GM18870 (cell line): ENCODE data around the gene PXMP4.

Experiments used
- ATAC-seq: cut with Tn5 transposase; IDR thresholded peaks from one replicate; pipeline ENCODE4 v1.9.1; 2021; ENCODE audit warnings: moderate library complexity; ENCODE audit not compliant: unreplicated experiment

Gene PXMP4

DNA sequence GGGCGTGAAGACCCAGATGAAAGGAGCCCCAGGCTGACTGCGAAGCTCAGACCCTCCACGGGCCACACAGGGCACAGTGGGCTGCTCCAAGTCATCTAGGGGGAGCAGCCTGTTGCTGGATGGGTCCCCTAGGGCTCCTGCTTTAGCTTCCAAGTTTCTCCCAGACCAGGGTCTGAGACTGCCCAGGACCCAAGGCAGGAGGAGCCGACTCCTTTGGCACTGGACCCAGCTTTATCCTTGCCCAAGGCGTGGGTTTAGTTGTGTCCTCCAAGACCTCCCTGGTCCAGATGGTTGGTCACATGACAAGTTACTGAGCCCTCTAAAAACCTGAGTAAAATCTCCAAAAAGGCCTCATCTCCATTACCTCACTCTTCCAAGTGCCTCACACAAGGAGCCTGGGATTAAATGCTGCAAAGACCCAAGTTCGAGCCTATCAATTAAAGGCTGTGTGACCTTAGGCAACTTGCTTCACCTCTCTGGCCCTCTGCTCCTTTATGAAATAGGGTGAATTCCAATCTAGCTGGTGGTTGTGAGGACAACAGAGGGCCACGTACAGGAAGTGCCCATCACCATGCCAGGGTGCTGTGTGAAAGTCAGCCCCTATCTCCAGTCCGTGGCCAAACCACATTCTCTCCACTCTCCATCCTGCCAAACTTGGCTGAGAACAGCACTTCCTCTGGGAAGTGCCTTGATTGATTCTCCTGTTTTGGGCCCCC lies 48.4 kb downstream of the PXMP4 start:
- ATAC-seq = no peak

DNA sequence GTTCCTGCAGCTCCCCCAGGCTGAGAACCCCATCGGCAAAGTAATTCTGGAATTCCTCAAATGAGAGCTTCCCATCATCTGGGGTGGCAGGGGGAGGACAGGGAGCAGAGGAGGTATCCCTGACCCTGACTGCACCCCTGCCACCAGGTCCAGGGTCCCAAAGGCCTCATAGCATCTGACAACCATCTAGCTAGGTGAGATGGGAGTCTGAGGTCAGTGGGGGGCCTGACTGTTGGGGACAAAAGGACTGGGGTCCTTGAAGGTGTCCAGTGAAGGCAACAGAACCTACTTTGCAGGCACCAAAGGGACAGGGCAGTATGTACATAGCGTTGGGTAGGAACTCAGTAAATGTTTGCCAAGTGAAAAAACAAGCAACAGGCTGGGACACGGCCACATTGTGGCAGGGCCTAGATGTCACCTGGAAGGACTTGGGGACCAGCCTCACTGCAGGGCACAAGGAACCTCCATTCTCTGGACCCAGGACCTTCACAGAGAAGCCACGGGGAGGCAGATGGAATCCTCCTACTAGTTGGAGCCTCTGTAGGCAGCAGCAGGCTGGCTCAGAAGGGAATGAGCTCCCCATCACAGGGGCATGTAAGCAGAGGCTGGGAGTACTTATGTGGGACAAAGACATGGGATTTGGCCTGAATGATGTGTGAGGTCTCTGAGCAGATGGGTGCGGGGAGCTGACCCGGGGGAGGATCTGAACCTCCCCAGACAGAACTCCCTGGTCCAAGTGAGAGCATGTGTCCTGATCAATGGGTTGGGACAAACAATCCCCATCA lies 49.2 kb downstream of the PXMP4 start:
- no peak for ATAC-seq

DNA sequence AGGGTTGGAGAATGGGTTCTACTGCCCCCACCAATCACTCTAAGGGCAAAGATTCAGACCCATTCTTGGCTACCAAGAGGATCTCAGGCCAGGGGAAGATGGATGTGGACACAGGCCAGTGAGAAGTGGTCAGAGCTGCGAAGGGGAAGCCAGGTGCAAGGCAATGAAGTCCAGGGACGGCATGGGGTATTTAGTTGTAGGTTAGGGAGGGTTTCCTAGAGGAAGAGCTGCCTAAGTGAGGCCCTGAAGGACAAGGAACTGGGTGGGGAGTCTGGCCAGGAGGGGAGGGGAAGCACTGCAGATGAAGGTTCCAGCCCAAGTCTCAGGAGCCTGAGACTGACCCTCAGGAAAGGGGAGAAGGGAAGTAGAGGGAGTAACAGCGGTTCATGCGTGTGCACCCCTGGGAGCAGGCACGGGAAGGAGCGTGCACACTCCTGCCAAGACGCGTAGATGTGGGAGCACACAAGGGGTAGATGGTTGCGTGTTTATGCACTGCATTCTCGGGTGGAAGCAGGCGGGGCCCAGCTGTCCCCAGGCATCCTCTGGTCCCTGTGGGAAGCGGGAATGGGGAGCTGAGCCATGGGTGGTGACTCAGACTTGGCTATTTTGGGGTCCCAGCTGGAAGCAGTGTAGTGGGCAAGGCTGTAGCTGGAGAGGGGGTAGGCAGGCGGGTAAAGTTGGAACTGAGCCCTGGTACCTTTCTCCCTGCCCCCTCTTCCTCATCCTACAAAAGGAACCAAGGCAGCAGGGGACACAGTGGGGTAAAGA lies 50.1 kb downstream of the PXMP4 start:
- no peak for ATAC-seq

DNA sequence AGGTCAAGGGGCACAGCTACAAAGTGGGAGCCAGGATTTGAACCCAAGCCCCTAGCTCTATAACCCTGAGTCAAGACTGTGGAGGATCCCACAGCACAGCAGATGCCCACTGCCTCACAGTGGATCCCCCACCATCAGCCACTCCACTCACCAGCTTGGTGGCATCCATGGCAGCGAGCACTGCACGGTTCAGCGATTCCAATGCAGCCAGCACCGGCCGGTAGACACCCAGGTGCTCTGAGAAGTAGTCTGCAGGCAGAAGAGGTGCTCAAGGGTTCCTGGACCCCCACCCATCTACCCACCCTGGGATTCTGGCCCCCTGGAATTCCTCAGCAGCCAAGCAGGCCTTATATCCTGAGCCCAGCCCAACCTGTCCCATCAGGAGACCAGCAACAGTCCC lies 50.9 kb downstream of the PXMP4 start:
- no peak for ATAC-seq

DNA sequence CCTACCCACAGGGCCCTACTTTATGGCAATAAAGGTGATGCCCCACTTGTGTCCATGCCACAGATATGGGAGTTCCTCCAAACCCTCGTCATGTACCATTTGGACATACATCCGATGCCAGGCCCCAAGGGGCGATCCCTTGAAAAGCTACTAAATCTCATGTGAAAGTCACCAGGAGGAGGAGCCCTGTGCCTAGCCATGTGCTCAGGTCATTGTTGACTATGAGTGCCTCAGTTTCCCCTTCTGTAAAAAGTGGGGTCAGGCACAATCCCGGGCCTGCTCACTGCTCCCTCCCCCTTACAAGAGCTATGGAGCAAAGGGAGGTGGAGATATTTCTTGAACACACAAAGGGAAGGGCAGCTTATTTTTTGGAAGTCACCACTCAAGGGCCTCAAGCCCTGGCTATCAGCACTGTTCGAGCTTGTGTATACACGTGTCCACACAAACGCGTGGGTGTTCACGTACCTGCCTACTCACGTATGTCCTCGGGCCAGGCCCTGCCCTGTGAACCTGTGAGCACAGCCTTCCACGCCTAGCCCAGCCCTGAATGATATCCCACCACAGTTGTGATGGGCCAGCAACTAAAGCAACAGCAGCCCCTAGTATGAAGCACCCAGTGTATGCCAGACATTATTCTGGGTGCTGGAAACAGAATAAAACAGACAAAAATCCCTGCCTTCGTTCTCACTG lies 51.5 kb downstream of the PXMP4 start:
- ATAC-seq = no peak

DNA sequence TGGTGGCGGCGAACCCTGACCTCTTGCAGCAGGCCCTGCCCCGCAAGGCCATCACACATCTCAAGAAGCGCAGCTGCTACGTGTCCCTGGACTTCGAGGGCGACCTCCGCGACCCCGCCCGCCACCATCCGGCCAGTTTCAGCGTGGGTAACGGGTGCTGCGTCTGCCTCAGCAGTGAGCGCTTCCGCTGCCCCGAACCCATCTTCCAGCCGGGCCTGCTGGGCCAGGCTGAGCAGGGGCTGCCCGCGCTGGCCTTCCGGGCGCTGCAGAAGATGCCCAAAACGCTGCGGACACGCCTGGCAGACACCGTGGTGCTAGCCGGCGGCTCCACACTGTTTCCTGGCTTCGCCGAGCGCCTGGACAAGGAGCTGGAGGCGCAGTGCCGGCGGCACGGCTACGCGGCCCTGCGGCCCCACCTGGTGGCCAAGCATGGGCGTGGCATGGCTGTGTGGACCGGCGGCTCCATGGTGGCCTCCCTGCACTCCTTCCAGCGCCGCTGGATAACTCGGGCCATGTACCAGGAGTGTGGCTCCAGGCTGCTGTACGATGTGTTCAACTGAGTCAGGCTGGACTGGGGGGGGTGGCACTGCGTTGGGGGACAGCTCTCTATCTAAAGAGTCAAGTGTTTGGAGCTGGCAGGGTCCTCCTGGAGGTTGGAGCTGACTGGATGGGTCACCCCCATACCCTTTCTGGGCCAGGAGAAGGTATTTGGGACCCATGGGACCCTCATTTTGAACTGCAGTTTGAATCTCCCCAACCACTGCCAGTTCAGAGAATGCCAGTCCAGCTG lies 52.2 kb downstream of the PXMP4 start:
- no peak for ATAC-seq

DNA sequence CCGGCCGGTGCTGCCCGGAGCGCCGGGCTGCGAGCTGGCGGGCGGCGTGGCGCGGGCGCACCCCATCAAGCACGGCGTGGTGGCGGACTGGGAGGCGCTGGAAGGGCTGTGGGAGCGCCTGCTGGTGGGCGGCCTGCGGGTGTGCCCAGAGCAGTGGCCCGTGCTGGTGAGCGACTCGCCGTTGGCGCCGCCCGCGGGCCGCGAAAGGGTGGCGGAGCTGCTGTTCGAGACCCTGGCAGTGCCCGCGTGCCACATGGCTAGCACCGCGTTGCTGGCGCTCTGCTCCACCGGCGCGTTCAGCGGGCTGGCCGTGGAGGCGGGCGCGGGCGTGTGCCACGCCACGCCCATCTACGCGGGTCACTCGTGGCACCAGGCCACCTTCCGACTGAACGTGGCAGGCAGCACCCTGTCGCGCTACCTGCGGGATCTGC lies 52.9 kb downstream of the PXMP4 start:
- no peak for ATAC-seq

DNA sequence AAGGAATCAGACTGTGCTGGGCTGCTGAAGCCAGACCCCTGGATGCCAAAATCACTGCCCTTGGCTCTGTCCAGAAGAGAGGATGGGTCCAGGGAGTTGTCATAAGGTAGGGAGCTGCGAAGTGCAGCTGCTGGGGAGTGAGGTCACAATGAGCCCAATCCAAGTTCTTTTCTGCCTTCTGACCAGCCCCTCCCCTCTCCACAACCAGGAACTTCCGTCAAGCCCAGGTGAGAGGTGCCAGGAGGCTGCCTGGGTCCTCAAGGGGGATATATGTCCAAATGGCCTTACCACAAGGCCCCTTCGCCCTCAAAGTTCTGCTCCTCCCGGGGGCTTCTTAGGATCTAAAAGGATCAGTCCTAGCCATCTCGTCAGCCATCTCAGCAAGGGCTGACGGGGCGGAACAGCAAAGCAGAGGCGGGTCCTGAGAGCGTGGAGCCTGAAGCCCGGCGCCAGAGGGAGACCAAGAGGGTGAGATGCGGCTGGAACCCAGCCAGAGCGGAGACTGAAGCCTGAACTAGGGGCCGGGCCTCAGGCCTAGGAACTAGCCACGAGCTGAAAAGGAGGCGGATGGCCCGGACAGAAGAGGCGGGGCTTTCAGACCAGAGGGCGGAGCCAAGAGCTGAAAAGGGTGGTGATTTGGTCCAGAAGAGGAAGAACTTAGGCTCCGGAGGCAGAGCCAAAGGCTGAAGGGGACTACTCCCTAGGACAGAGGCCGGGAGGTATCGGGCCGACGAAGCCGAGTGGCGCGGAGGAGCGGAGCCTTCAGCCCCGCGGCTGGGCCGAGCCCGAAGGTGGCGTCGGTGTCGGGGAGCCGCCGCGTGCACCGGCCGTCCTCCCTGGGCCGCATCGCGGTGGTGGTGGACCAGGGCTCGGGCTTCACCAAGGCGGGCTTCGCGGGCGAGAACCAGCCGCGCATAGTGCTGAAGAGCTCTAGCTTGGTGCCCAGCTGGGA lies 53.5 kb downstream of the PXMP4 start, which contains the start of gene ACTL10:
Gene ACTL10 (plus strand): TSS at position 651 of the 952 bp plus-strand sequence. CDS start 555 bp downstream, outside the sequence.
- ATAC-seq = peak; percentile 74

DNA sequence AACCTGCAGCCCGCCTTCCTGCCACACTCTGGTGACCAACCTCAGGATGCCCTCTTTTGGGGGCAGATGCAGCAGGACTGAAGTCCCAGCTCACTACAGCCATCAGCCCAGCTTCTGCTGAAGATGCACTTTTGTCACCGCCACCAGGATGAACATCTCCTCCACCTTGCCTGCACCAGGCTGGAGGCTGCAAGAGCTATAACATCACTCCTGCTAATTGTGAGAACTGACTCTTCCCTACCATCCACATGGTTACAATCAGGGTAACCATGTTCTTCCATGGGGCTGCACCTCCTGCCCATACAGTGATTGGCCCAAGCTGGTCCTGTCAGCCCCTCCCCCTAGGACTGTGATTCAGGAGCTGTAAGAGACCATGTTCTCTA lies 55.4 kb downstream of the PXMP4 start:
- ATAC-seq = no peak

DNA sequence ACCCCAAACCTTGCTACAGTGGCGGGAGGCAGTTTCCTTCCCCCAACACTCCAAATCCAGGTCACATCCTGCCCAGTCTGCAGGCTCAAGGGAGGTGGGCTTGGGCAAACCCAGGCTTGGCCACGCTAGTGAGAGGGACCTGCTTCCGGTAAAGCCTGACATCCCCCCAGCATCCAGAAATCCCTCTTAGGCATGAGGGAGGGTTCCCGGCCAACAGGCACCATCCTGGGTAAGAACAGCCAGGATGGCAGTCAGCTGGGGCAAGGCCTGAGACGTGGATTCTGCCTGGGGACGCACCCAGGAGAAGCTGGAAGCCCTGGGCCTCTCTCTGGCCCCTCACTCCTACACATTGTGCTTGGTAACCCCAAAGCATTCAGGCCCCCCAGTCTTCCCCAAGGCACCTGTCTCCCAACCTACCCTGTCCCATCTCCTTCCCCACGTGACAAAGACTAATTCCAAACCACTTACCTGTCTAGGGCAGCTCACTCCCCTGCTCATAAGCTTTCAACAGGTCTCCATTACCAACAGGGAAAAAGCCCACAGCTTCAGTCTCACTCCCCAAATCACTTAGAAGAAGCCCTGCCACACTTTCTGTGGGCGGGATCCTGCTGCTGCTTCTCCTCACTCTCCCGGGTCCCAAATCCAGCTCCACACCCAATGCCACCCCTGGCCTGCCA lies 55.9 kb downstream of the PXMP4 start:
- no peak for ATAC-seq

DNA sequence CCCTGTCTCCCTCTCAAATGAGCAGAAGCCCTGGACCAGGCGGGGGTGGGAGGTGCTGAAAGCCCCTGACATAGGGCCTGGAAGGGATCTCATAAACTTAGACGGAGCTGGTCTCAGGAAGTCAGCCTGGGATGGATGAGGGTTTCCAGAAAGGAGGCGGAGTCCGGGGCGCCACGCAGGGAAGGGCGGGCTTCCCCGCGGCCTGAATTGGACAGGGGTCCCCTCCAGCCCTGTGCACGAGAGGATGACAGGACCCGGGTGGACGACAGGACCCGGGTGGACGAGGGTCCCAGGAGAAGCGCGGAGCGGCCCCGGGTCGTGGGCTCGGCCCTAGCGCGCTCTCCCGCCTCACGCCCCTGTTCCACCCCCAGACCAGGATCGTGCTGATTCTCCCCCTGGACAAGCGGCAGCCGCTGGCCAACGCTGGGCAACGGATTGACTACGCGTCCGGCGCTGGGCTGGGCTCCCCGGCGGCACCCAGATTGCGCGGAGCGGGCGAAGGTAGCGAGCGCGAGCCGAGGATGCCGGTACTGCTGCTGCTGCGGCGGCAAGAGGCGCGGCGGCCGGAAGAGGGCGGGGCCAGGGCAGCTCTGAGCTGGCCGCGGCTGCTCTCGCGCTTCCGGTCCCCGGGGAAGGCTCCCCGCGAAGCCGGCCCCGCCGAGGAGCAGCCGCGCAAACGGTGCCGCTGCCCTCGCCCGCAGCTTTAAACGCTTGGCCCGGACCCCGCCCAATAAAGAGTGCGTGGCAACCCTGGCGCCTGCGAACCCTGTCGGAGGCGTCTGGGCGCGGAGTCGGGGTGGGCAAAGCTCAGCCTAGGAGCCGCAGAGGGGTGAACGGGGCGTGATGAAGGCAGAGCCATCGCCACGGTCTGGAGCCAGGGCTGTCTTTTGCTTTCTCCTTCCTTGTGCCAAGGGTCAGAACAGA lies 56.7 kb downstream of the PXMP4 start:
- no peak for ATAC-seq

DNA sequence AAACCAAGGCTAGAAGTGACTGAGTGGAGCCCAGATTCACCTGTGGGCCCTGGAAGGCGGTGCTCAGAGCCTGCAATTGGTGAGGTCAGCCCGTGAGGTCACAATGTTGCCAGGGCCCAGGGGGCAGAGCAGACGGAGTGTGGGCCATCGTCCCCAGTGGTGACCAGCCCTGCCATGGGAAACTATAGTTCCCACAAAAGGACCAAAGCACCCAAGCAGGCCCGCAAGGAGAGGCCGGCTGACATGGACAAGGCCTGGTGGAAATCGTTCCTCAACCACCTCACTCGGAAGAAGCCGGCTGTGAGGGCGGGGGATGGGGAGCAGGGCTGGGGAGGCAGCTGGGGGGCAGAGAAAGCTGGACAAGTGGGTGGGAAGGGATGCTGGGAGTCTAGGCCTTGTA lies 57.9 kb downstream of the PXMP4 start, which contains the start of gene C20orf144:
Gene C20orf144 (plus strand): TSS at position 156 of the 400 bp plus-strand sequence. CDS start 19 bp downstream, at position 175.
- ATAC-seq = no peak

DNA sequence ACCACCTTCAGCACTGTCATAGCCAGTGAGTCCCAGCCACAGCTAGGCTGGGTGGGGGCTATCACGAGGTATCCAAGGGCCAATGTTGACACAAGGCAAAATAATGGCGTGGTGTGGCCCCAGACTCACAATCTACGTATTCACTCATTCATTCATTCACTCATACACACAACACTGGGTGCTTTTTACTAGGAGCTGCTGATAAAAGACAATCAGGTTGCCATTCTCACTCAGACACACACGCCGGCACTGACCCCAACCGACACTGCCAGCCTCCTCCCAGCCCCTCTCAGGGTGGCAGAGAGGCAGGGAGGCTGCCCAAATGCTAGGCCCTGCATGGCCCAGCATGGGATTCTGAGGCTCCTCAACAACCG lies 59.4 kb downstream of the PXMP4 start:
- ATAC-seq = no peak

DNA sequence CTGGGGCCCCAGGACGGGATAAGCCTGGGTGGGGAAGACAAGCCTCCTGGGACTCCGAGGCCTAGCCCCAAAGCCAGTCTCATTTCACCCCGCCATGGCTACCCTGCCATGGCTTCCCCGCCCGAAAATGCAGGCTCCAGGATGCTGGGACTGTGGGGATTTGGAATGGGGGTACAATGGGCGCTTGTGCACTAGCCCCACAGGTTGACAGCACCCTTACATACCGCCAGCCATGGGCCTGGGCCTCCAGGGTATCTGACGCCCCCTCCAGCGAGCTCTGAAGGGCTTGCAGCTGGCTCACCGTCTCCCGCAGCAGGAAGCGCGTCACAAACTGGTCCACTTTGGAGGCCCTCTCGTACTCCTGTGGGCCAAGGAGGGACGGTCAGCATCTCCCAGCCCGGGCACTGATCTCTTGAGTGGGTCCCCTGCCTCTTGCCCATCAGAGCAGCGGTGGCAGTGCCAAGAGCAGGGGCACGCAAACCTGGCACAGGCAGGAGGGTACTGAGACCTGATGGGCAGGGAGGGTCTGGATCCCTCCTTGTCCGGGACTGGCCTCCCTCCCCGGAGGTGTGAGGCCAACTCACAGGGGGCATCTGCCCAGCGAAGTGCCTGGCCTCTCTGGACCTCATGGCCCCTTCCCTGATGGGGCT lies 60.0 kb downstream of the PXMP4 start:
- ATAC-seq = no peak

DNA sequence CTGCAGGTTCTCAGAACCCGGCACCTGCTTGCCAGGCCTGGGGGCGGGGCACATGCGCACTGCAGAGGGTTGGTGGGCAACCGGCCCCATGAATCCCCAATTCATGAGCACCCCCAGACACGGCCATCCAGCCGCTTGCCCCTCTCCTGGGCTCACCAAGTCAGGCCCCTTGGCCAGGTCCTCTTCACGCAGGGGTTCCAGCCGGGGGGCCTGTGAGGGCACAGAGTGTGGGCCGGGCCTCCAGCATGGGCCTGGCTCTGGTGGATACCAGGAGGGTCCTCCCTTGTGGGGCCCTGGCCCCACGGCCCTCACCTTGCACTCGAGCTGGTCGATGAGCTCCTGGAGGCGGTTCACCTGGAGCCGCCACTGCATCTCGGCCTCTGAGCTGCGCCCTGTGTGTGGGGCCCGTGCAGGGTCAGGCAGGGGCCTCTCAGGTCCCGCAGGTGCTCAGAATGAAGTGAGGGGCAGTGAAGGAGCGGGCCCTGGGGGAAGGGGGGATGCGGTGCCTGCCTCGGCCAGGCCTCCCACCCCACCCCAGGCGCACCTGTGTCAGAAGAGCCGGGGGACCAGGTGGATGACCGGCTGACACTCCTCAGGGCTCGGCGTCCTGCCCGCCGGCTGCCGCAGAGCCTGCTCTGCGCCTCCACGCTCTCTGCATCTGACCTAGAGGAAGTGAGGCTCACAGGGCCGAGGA lies 60.6 kb downstream of the PXMP4 start:
- ATAC-seq = no peak

DNA sequence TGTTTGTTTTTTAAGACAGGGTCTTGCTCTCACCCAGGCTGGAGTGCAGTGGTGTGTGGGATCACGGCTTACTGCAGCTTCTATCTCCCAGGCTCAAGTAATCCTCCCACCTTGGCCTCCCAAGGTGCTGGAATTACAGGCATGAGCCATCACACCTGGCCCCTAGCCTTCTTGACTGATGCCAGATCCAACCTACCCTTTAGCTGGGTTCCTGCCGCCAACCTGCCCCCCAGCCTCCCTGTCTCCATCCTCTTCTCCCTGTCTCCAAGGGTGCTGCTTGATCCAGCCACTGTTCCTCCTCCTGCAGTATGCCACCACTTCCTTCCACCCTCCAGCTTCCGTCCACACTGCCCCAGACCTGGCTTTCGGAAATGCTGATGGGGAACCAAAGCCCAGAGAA lies 61.2 kb downstream of the PXMP4 start:
- no peak for ATAC-seq
